ENCODE results near the gene HMGN4. TPM values are rescaled to one million over a fixed set of nuclear protein-coding genes. Genes with fewer than 3 reads are reported as not detected.
"Not testable (repeated sequence)": the region's sequence is repeated elsewhere in the genome, so short reads cannot be mapped to it uniquely, and the experiment has no call there.

The HMGN4 gene
- polyA plus RNA-seq, 1 experiment: 41.4 TPM

DNA sequence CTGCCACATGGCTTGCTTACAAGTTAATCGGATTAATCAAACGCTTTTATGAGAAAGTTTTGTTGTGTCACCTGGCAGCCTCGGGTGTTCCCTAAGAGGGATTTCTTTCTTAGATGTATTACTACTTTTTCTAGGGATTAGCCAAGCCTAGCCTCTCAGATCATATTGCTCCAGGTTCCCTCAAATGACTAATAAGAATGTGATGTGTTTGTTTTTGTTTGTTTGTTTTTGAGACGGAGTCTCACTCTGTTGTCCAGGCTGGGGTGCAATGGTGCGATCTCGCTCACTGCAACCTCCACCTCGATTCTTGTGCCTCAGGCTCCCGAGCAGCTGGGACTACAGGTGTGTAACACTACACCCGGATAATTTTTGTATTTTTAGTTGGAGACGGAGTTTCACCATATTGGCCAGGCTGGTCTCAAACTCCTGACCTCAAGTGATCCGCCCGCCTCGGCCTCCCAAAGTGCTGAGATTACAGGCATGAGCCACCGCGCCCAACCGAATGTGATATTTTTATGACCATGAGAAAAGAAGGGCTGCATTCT is 977 bp downstream of the HMGN4 start:
- Histone ChIP-seq H3K36me3 (ENCODE audit: control insufficient read depth, insufficient read depth, low read length) (no peaks in the 10 kb centered on the region; the same call in 1 of the 2 replicates), H3K4me3 (ENCODE audit: low read depth, low read length) (peak overlapping the region; percentile 83), H3K27me3 (ENCODE audit: control insufficient read depth, insufficient read depth, low read length) (no peaks in the 10 kb centered on the region)
- ChIA-PET POLR2A (no interaction called here), CTCF (no interaction called here)
- TF ChIP-seq, protein P1, sequence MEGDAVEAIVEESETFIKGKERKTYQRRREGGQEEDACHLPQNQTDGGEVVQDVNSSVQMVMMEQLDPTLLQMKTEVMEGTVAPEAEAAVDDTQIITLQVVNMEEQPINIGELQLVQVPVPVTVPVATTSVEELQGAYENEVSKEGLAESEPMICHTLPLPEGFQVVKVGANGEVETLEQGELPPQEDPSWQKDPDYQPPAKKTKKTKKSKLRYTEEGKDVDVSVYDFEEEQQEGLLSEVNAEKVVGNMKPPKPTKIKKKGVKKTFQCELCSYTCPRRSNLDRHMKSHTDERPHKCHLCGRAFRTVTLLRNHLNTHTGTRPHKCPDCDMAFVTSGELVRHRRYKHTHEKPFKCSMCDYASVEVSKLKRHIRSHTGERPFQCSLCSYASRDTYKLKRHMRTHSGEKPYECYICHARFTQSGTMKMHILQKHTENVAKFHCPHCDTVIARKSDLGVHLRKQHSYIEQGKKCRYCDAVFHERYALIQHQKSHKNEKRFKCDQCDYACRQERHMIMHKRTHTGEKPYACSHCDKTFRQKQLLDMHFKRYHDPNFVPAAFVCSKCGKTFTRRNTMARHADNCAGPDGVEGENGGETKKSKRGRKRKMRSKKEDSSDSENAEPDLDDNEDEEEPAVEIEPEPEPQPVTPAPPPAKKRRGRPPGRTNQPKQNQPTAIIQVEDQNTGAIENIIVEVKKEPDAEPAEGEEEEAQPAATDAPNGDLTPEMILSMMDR (IDR thresholded peaks at IDR 0.05; ENCODE audit: insufficient read depth, low read depth, low read length): no peak
- no peak for DNase-seq (ENCODE audit: low read depth)

DNA sequence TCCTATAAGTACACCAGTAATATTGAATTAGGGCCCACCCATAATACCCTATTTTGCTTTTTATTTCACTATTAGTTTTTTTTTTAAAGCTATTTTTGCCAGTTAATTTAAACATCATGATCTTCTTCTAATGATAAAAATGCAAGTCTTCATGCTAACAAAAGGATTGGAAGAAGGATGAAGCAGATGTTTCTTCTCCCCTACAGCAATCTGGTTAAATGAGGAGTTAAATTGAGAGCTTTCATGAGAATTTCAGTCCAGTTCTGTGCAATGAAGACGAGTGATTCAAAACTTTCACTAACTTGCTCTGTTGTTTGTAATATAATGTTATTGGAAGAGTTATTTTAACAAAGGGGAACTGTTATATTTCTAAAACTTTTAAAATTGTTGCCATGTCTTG is 3.4 kb downstream of the HMGN4 start:
- POLR2A ChIA-PET: no interaction called here
- H3K36me3 ChIP-seq (ENCODE audit: control insufficient read depth, insufficient read depth, low read length): peaks cover 7% of the 10 kb centered on the region
- no peaks in the 10 kb centered on the region for H3K27me3 ChIP-seq (ENCODE audit: control insufficient read depth, insufficient read depth, low read length)
- TF ChIP-seq, protein P1 (IDR thresholded peaks at IDR 0.05; ENCODE audit: insufficient read depth, low read depth, low read length): no peak
- no peak for DNase-seq (ENCODE audit: low read depth)
- CTCF ChIA-PET: interaction anchor here (1.7 kb wide), 1 partner anchor 11 kb away, joined by 4 read pairs; no protein-coding TSS in a partner anchor
- no peak overlapping the region for H3K4me3 ChIP-seq (ENCODE audit: low read depth, low read length)

DNA sequence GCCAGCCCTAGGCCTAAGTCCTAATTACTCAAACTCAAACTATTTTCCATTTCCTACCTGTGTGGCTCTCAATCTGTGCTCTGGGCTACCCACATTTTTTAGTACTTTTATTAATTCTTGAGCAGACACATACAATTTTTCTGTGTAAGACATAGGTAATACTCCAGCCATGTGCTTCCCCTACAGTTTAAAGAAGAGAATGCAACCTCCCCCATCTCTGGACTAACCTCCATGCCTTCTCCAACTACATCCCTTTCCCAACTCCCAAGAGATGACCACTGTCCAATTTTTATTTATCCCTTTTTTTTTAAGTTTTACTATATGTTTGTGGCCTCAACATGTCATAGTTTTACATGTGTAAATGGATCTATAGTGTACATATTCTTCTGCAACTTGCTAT is 5.8 kb downstream of the HMGN4 start:
- Histone ChIP-seq H3K27me3 (ENCODE audit: control insufficient read depth, insufficient read depth, low read length) (no peaks in the 10 kb centered on the region), H3K36me3 (ENCODE audit: control insufficient read depth, insufficient read depth, low read length) (peaks cover 7% of the 10 kb centered on the region), H3K4me3 (ENCODE audit: low read depth, low read length) (no peak overlapping the region)
- ChIA-PET CTCF (no interaction called here), POLR2A (no interaction called here)
- no peak for DNase-seq (ENCODE audit: low read depth)
- TF ChIP-seq, protein P1 (IDR thresholded peaks at IDR 0.05; ENCODE audit: insufficient read depth, low read depth, low read length): peak; percentile 47

DNA sequence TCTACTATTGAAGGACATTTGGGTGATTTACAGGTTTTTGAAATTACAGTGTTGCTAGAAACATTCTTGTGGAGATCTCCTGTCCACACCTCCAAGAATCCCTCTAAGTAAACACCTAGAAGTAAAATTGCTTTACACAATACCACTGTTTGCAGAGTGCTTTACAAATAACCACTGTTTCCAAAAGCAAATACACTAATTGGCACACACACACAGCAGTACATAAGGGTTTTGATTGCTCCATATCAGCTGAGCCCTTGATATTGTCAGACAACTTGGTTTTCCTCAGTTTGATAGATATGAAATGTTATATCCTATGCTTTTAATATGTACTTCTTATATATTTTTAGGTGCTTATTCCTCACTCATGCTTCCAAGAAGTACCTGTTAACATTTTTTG is 6.3 kb downstream of the HMGN4 start:
- peaks cover 7% of the 10 kb centered on the region for H3K36me3 ChIP-seq (ENCODE audit: control insufficient read depth, insufficient read depth, low read length)
- TF ChIP-seq, protein P1 (IDR thresholded peaks at IDR 0.05; ENCODE audit: insufficient read depth, low read depth, low read length): no peak
- ChIA-PET CTCF (no interaction called here), POLR2A (no interaction called here)
- no peak for DNase-seq (ENCODE audit: low read depth)
- H3K4me3 ChIP-seq (ENCODE audit: low read depth, low read length): no peak overlapping the region
- H3K27me3 ChIP-seq (ENCODE audit: control insufficient read depth, insufficient read depth, low read length): no peaks in the 10 kb centered on the region

DNA sequence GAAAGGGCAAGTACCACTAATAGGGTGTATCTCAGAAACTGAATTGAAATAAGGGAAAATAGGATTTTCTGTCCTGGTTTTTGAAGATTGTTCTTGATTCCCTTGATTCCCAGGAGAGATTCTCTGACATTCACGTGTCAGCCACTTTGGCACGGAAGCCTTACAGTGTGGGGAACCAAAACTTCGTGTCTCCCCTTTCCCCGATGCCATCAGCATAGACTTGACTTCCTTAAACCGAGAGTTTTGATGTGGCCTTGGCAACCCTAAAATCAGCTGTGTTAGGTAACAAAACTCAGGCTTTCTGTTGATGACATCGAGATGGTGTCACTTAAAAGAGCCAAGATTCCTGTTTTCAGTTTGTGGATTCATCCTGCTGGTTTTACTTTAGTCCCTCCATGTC is 7.5 kb downstream of the HMGN4 start:
- POLR2A ChIA-PET: interaction anchor here (0.6 kb wide), 1 partner anchor 320 kb away, joined by 3 read pairs; a partner anchor contains a TSS
- Histone ChIP-seq H3K4me3 (ENCODE audit: low read depth, low read length) (no peak overlapping the region), H3K36me3 (ENCODE audit: control insufficient read depth, insufficient read depth, low read length) (peaks cover 7% of the 10 kb centered on the region), H3K27me3 (ENCODE audit: control insufficient read depth, insufficient read depth, low read length) (no peaks in the 10 kb centered on the region)
- no peak for DNase-seq (ENCODE audit: low read depth)
- CTCF ChIA-PET: interaction anchor here (1.0 kb wide), 1 partner anchor 215 kb away, joined by 3 read pairs; no protein-coding TSS in a partner anchor
- TF ChIP-seq, protein P1 (IDR thresholded peaks at IDR 0.05; ENCODE audit: insufficient read depth, low read depth, low read length): no peak

DNA sequence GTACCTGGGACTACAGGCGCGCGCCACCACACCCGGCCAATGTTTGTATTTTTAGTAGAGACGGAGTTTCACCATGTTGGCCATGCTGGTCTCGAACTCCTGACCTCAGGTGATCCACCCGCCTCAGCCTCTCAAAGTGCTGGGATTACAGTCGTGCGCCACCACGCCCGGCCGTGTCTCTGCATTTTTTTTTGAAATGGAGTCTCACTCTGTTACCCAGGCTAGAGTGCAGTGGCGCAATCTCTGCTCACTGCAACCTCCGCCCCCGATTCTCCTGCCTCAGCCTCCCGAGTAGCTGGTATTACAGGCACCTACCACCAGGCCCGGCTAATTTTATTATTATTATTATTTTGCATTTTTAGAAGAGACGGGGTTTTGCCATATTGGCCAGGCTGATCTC is 9.2 kb downstream of the HMGN4 start:
- H3K36me3 ChIP-seq (ENCODE audit: control insufficient read depth, insufficient read depth, low read length); H3K27me3 ChIP-seq (ENCODE audit: control insufficient read depth, insufficient read depth, low read length); POLR2A ChIA-PET; DNase-seq (ENCODE audit: low read depth); H3K4me3 ChIP-seq (ENCODE audit: low read depth, low read length): not testable (repeated sequence)
- CTCF ChIA-PET: interaction anchor here (0.7 to 0.9 kb wide), 2 partner anchors 206 kb away, joined by 3 to 4 read pairs; no protein-coding TSS in a partner anchor
